Testis (tissue), 2 donors: Measurements from ENCODE around the gene RBM11.

Experiments used
- POLR2A ChIP-seq: fragments of 450-650 bp; IDR thresholded peaks from one replicate; pipeline ENCODE4 v1.6.1; 2017; ENCODE audit warnings: antibody characterized with exemption, mild to moderate bottlenecking, moderate library complexity
- TF ChIP-seq, protein P1 (sequence below), 3 experiments: fragments of 450-650 bp in 2 of 3; fragments of 200-600 bp in 1 of 3; sonication (generic) in 1 of 3; IDR thresholded peaks; one replicate each; pipeline ENCODE4 v1.5.1; 2016 to 2019; ENCODE audit warnings: antibody characterized with exemption in 3 of 3, mild to moderate bottlenecking in 2 of 3, moderate library complexity in 1 of 3

DNA sequence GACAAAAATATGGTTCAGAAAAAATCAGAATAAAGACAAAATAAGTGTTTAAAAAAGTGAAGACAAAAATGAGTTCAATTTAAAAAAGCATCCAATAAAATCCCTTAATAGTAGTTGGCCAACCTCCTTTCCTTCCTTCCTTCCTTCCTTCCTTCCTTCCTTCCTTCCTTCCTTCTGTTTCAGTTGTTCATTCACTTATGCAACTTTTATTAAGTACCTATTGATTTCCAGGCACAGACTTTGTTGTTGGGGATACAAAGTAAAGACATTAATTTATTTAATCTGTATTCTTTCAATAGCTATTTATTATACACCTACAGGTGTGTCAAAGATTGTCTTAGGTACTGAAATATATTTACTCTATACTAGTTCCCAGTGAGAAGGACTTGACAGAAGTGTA, 2.8 kb upstream of the RBM11 start:
- TF ChIP-seq POLR2A: no peak
- TF ChIP-seq, protein P1, sequence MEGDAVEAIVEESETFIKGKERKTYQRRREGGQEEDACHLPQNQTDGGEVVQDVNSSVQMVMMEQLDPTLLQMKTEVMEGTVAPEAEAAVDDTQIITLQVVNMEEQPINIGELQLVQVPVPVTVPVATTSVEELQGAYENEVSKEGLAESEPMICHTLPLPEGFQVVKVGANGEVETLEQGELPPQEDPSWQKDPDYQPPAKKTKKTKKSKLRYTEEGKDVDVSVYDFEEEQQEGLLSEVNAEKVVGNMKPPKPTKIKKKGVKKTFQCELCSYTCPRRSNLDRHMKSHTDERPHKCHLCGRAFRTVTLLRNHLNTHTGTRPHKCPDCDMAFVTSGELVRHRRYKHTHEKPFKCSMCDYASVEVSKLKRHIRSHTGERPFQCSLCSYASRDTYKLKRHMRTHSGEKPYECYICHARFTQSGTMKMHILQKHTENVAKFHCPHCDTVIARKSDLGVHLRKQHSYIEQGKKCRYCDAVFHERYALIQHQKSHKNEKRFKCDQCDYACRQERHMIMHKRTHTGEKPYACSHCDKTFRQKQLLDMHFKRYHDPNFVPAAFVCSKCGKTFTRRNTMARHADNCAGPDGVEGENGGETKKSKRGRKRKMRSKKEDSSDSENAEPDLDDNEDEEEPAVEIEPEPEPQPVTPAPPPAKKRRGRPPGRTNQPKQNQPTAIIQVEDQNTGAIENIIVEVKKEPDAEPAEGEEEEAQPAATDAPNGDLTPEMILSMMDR (IDR thresholded peaks at IDR 0.05): no peak
